Airway epithelial cell (primary cell): ENCODE results near the gene SF3A2. TPM values are rescaled to one million over a fixed set of nuclear protein-coding genes. Genes with fewer than 3 reads are reported as not detected.

Experiments used
- total RNA-seq: library from RNA; depleted of rRNA; stranded (reverse); fragments of >200 nt; gene quantifications from 2 replicates; pipeline ENCODE4 v1.2.3, GENCODE V29; 2015

SF3A2 gene, protein sequence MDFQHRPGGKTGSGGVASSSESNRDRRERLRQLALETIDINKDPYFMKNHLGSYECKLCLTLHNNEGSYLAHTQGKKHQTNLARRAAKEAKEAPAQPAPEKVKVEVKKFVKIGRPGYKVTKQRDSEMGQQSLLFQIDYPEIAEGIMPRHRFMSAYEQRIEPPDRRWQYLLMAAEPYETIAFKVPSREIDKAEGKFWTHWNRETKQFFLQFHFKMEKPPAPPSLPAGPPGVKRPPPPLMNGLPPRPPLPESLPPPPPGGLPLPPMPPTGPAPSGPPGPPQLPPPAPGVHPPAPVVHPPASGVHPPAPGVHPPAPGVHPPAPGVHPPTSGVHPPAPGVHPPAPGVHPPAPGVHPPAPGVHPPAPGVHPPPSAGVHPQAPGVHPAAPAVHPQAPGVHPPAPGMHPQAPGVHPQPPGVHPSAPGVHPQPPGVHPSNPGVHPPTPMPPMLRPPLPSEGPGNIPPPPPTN
- 35.6 and 65.5 TPM in 2 replicates for total RNA-seq

DNA sequence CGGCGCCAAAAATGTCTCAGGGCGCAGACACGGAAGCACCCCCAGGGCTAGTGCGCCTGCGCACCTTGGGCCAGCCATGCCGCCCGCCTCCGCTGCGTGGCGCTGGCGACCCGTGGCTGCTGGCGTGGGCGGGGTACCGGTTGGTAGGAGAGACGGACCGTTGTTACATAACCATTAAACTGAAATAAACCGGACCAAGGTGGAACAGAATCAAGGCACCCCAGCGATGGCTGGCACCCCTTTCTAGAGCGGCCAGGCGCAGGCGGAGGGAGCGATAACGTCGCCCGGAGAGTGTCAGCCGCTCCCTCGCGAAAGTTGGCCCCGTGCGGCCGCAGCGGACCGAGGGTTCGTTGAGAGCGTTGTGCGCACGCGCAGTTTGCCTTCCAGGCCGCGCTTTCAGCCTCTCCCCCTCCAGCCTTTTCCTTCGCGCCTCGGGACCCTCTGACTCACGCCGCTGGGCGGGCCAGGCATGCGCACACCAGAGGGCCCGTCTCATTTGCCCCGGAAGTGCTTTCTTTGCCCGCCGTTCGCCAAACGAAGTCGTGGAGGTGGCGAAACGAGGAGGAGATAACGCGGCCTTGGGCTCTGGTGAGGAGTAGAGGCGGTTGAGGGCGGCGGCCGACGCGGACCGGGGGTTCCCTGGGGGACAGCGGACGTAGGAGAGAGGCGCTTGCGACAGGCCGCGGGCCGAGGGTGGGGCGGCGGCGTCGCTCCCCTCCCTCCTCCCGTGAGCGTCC is at the start of gene SF3A2, which contains the start of gene PLEKHJ1:
SF3A2 (plus strand) TSS at position 511 of the 737 bp plus-strand sequence. CDS start 6,595 bp downstream, outside the sequence.
PLEKHJ1 (minus strand) TSS at position 16 of the 737 bp plus-strand sequence. CDS start 81 bp downstream, outside the sequence.

DNA sequence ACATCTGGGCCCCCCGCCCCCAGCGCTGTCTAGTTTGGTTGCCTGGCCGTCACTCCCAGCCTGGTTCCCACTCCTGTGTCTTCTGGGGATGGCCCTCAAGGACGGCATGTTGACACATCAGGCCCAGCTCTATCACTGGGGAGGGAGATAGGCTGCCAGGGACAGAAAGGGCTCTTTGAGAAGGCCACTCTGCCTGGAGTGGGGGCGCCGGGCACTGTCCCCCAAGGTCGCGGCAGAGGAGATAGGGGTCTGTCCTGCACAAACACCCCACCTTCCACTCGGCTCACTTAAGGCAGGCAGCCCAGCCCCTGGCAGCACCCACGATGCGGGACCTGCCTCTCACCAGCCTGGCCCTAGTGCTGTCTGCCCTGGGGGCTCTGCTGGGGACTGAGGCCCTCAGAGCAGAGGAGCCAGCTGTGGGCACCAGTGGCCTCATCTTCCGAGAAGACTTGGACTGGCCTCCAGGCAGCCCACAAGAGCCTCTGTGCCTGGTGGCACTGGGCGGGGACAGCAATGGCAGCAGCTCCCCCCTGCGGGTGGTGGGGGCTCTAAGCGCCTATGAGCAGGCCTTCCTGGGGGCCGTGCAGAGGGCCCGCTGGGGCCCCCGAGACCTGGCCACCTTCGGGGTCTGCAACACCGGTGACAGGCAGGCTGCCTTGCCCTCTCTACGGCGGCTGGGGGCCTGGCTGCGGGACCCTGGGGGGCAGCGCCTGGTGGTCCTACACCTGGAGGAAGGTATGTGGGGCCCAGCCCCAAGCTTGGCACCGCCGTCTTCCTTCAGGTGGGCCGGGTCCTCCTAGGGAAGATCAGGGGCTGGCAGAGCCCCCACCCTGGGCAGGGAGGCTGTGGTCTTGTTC is 12.6 kb downstream of the SF3A2 start, which contains the start of gene AMH:
AMH (plus strand) TSS at position 314 of the 857 bp plus-strand sequence; CDS start at position 324, 10 bp downstream.

DNA sequence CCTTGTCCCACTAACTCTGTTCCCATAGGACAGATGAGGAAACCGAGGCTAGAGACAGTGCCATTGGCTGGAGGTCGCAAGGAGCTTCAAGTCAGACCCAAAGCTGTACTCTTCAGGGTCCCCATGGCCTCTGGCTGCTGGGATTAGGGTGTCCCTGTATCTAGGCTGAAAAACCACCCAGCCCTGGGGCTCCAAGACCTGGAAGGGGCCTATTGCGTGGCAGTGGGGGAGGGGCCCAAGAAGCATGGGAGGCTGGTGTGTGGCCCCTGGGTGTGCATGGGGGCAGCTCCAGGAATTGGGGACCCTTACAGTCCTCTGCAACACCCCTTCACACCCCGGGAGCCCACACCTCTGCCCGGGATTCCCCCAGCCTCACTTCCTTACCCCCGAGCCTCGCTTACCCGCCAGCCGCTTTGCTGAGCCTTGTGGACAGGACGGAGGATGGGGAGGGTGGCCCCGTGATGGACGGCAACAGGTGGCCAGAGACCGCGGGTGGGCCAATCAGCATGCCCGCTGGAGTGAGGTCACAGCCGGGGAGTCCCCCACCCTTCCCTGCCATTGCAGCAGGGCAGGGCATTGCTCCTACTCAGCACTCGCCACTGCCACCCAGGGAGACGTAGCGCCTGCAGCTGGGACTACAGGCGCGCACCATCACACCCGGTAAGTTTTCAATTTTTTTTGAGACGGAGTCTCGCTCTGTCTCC is 19.5 kb downstream of the SF3A2 start, which contains the start of gene JSRP1:
JSRP1 (minus strand) TSS at position 436 of the 704 bp plus-strand sequence. CDS start 1,103 bp downstream, outside the sequence.

DNA sequence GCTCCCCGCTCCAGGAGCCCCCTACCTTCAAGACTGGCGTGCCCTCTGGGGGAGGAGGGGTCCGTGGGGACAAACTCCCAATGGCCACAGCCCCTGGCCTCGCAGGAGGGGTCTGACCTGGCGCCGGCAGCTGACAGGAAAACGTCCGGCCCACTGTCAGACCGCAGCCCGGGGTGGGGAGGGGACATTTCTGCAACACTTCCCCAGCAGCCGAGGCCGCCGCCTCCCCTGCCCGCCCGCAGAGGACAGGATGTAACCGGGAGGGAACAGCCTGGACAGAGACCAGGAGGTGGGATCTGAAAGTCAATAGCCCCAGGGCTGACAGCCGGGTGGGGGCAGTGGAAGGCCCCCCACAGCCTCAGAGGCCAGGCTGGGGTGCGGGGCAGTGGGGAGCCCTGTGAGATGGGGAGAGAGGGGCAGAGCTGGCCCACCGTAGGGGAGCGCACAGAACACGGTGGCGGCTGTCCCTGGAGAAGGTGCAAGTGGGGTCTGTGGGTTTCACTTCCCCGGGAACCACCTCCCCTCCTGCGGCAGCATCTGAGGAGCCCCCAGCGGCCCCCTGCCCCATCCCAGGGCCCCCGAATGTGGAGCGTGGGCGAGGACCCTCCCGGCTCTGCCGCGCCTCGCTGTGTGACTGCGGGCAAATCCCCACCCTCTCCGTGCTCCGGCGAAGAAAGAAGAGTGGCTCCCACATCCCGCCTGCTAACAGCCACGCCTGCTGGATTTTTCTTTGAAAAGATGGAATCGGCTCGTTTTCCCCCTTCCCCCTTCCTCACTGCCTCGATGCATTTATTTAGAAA is 45.6 kb downstream of the SF3A2 start, which contains the start of gene PEAK3:
PEAK3 (minus strand) TSS at position 114 of the 800 bp plus-strand sequence. CDS start 1,244 bp downstream, outside the sequence.

Other genes with a start within 250 kb of the SF3A2 start
- 64.8 and 101 TPM in 2 replicates for gene BTBD2, start 221.1 kb upstream of the SF3A2 start, total RNA-seq
- 348 and 384 TPM in 2 replicates for gene MKNK2, start 185.6 kb upstream of the SF3A2 start, total RNA-seq
- 40.6 and 53.2 TPM in 2 replicates for gene MOB3A, start 140.5 kb upstream of the SF3A2 start, total RNA-seq
- 4.3 and 4.4 TPM in 2 replicates for gene IZUMO4, start 139.9 kb upstream of the SF3A2 start, total RNA-seq
- 81.8 and 94.4 TPM in 2 replicates for gene AP3D1, start 85.3 kb upstream of the SF3A2 start, total RNA-seq
- 12.9 and 14.3 TPM in 2 replicates for gene DOT1L, start 72.9 kb upstream of the SF3A2 start, total RNA-seq
- gene PLEKHJ1, start 495 bp upstream of the SF3A2 start, total RNA-seq = 83.1 and 83.5 TPM in 2 replicates
- gene AMH, start 12.5 kb downstream of the SF3A2 start, total RNA-seq = 0.35 and 2.1 TPM in 2 replicates
- not detected in 2 replicates for gene JSRP1, start 19.6 kb downstream of the SF3A2 start, total RNA-seq
- not detected in 2 replicates for gene PEAK3, start 45.4 kb downstream of the SF3A2 start, total RNA-seq
- not detected in 2 replicates for gene LINGO3, start 71.3 kb downstream of the SF3A2 start, total RNA-seq
- 318 and 382 TPM in 2 replicates for gene LSM7, start 91.8 kb downstream of the SF3A2 start, total RNA-seq
- gene SPPL2B, start 91.9 kb downstream of the SF3A2 start, total RNA-seq = 22.9 and 26.2 TPM in 2 replicates
- gene TMPRSS9, start 123.4 kb downstream of the SF3A2 start, total RNA-seq = 0.05 TPM in 1 of 2 replicates, not detected in the other
- 85.9 and 108 TPM in 2 replicates for gene TIMM13, start 190.8 kb downstream of the SF3A2 start, total RNA-seq
- gene LMNB2, start 220.1 kb downstream of the SF3A2 start, total RNA-seq = 141 and 154 TPM in 2 replicates
- 25.6 and 32.0 TPM in 2 replicates for gene GADD45B, start 239.3 kb downstream of the SF3A2 start, total RNA-seq